HG03108 (cell line): ENCODE data around the gene RABEP1.

Experiments
- ATAC-seq: cut with Tn5 transposase; IDR thresholded peaks from one replicate; pipeline ENCODE4 v1.9.1; 2021; ENCODE audit warnings: moderate library complexity; ENCODE audit not compliant: unreplicated experiment

The RABEP1 gene

DNA sequence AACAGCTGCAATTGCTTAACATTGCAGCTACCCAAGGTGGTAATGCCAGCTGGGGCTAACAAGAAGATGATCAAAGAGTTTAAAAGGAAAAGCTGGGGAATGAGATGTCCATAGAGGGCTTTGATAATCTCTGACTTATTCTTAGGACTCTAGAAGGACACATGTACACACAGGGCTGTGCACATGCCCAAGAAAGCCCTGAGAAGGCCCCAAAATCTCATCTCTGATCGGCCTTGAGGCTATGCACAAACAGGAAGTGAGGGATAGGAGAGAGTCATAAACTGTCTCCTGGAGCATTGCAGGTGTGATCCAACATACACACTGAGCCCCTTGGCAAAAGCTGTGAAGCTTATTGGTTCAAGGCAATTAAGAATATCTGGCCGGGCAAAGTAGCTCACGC is 17.2 kb upstream of the RABEP1 start:
- ATAC-seq = no peak

DNA sequence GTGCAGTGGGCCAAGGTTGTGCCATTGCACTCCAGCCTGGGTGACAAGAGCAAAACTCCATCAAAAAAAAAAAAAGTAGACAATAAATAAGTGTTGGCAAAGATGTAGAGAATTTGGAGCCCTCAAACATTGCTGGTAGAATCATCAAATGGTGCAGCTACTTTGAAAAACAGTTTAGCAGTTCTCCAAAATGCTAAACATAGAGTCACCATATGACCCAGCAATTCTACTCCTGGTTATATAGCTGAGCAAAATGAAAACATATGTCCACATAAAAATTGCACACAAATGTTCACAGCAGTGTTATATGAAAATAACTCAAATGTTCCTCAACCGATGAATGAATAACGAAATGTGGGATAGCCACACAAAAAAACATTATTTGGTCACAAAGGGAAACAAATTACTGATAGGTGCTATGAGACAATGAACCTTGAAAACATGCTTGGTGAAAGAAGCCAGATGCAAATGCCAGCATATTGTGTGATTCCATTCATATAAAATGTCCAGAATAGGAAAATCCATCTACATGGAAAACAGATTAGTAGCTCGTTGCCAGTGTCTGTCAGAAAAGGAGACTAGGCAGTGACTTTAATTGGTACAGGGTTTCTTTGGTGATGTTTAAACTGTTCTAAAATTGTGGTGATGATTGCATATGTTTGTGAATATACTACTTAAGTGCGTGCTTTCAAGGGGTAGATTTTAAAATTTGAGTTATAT is 12.7 kb upstream of the RABEP1 start:
- no peak for ATAC-seq

DNA sequence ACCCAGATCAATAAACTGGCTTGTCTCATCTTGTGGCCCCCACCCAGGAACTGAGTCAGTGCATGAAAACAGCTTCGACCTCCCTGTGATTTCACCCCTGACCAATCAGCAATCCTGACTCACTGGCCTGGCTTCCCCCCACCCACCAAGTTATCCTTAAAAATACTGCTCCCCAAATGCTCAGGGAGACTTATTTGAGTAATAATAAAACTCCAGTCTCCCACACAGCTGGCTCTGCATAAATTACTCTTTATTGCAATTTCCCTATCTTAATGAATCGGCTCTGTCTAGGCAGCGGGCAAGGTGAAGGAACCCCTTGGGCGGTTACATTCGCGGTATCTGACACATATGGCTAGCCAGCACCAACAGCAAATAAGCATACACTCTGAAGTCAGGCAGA is 9.8 kb upstream of the RABEP1 start:
- no peak for ATAC-seq

DNA sequence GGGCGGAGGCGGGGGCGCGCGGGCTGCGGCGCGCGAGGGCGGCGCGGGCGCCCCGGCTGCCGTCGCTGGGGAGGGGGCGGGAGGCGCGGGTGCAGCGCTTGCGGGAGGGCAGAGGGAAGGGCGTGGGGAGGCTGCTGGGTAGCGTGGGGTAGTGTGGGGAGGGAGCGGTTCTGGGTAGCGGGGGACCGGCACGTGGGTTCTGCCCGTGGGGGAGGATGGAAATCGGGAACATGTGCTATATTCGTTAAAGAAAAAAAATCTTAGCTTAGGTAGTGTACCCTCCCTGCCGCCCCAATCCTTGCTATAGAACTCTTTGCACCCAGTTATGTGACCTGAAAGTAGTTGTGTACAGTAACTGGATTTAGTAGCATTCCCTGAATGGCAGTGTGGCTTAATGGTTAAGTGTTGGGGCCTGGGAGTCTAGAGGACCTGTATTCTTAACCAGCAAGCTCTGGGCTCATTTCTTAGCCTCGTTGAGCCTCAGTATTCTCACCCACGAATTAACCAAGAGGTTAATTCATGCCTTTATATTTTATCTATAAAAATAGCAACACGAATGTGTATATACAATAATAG is 646 bp downstream of the RABEP1 start:
- ATAC-seq = no peak

GRCh38 chr17:5283571-5284315 is 1.7 kb downstream of the RABEP1 start:
- no peak for ATAC-seq

DNA sequence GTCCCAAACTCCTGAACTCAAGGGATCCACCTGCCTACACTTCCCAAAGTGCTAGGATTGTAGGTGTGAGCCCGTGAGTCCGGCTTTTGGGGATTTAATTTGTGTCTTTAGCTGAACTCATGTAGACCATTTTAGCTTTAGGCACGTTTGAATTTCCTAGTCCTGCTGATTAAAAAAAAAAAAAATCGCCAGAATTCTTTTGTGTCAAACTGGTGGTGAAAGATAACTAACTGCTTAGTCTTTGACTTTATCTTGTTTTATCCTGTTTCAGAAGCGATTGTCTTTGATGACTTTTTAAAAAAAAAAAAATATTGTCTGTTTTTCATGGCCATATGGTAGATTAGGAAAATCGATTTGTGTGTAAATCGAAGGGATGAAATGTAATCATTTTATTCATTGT is 2.6 kb downstream of the RABEP1 start:
- no peak for ATAC-seq

DNA sequence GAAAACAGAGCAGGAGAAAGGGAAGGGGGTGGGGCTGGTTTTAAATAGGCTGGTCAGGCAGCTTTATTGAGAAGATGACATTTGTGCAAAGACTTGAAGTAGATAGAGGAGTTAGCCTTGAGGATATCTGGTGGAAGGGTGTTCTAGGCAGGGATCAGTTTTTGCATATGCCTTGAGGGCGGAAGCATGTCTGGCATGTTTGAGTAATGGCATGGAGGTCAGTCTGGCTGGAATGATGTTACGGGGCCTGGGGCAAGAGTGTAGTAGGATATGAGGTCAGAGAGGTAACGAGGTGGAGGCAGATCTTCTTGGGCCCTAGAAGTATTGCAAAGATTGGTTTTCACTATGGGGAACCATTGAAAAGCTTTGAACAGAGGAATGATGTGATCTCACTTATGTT is 4.8 kb downstream of the RABEP1 start:
- no peak for ATAC-seq

DNA sequence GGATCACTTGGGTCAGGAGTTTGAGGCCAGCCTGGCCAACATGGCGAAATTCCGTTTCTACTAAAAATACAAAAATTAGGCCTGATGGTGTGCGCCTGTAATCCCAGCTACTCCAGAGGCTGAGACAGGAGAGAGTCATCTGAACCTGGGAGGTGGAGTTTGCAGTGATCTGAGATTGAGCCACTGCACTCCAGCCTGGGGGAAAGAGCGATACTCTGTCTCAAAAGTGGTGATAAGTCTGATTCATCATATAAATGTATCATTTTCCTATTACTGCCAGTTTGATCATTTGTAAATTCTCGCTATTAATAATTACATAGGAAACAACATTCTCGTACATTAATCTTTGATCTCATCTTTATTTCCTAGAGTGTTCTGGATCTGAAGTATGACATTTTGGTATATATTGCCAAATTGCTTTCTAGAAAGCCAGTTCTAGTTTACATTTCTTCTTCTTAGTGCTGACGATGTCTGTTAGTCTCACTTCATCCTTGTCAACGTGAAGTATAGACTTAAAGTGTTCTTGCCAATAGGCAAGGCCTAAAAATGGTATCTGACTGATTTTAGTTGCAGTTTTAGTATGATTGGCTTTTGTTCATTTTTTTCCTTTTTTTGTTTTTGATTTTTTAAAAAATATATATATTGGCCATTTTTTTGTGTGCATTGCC is 9.7 kb downstream of the RABEP1 start:
- no peak for ATAC-seq

DNA sequence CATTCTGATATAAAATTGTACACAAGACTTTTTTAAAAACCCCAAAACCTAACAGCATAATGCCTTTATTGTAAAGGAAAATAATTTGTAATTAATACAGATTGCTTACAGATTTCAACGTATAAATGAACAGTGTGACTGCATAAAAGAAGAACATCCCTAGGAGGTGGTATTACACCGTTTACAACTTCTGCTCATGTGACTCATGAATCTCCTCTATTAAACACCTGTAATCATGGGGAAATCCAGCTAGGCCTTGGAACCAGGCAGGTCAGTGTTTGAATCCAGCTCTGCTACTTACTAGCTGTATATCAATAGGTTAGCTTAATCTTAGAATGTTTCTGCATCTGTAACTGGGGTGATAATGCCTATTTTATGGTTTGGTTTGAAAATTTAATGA is 15.2 kb downstream of the RABEP1 start:
- no peak for ATAC-seq

- ATAC-seq = no peak
These were observed 17.3 kb downstream of the RABEP1 start for GRCh38 chr17:5299383-5299782.

GRCh38 chr17:5304636-5305035 is 22.6 kb downstream of the RABEP1 start:
- no peak for ATAC-seq

GRCh38 chr17:5309851-5310250 is 27.8 kb downstream of the RABEP1 start:
- no peak for ATAC-seq

DNA sequence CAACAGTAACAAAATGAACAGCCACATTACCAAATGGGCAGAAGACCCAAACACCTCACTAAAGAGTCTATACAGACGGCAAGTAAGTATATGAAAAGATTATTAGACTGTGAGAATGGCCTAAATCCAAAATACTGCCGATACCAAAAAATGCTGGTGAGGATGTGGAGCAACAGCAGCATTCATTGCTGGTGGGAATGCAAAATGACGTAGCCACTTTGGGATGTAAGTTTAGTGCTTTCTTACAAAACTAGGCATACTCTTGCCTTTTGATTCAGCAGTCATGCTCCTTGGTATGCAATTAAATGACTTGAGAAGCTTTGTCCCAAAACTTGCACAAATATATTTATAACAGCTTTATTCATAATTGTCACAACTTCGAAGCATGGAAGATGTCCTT is 43.8 kb downstream of the RABEP1 start:
- ATAC-seq = no peak

DNA sequence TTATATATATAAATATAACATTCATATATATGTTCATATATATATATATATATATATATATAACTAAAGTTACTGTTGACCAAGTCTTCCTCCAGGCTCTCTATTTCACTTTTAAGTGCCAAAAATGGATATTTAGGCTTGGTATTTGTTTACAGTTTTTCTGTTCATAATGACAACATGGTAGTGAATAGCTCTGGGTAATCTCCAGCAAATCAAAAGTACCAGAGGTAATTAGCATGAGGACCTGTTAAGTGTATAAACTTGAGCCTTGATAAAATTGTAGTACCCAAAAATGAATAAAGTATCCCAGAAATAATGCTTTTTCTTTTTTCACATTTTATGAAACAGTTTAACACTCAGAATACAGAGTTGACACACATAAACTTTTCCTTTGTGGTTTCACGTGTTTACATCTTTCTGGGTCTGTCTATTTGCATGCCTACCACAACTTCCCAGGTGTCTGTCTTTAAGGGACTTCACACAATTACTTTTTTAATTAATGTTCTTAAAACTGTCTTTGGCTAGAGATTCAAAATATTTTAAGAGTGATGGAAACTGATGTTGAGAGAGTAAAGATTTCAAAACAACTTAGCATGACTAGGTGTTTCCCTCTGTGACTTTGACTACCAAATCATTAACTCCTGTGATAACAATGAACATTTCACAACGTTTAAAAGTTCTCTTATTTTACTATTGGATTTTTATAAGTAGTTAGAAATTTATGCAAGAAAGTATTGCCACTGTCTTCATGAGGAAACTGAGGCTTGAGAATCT is 47.9 kb downstream of the RABEP1 start:
- no peak for ATAC-seq

GRCh38 chr17:5330981-5331380 is 48.9 kb downstream of the RABEP1 start:
- ATAC-seq = no peak

- no peak for ATAC-seq
These were observed 49.4 kb downstream of the RABEP1 start for GRCh38 chr17:5331506-5331905.

DNA sequence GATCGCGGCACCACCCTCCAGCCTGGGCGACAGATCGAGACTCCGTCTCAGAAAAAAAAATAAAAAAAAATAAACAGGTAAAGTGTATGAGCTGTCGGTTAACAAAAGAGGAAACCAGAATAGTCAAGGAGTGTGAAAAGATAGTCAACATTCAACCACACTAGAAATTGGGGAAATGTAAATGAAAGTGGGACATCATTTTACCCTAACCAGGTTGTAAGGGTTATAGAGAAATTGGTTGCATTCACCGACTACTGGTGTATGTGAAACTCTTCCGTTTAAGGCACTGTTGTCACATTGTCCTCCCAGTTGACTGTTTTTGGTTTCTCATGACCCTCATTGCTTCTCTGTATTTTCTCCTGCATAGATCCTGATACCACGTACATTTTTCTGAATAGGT is 62.8 kb downstream of the RABEP1 start:
- ATAC-seq = no peak

- no peak for ATAC-seq
These were observed 70.7 kb downstream of the RABEP1 start for GRCh38 chr17:5352681-5353289.

DNA sequence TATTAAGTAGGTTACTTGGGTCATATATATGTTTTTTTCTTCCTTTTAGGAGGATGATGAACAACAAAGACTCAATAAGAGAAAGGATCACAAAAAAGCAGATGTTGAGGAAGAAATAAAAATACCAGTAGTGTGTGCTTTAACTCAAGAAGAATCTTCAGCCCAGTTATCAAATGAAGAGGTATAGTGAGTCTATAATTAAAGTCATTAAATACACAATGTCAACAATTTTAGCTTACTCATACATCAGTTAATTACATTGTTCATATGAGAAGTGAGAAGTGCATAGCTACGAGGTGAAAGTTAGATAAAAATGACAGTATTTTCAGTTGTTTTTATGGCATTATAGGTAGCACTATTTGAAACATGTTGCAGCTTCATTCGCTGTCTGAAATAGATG is 72.2 kb downstream of the RABEP1 start:
- no peak for ATAC-seq

GRCh38 chr17:5354886-5355415 is 72.9 kb downstream of the RABEP1 start:
- no peak for ATAC-seq
